ENCODE results near the gene EFCAB13.

DNA sequence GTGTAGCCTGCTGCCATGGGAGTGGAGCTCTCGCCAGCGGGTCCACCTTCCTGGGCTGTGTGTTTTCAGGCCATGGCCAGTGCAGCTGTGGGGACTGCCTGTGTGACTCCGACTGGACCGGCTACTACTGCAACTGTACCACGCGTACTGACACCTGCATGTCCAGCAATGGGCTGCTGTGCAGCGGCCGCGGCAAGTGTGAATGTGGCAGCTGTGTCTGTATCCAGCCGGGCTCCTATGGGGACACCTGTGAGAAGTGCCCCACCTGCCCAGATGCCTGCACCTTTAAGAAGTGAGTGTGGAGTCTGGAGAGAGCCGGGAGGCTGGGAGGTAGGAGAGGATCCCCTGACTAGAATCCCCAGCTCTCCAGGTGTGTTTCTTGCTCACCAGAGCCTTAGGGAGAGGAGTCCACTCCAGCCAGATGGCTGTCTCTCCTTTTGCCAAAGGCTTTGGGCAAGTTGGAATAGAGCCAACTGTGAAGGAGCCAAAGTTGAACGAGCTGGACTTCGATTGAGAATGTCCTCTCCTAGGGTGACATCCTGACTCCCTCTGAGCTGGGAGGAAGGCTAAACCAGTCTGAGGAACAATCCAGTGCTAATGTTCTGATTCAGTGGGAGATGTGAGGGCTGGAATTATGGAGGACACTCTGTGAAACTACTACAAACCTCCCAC is 24.4 kb upstream of the EFCAB13 start:
- TF ChIP-seq, protein P1, sequence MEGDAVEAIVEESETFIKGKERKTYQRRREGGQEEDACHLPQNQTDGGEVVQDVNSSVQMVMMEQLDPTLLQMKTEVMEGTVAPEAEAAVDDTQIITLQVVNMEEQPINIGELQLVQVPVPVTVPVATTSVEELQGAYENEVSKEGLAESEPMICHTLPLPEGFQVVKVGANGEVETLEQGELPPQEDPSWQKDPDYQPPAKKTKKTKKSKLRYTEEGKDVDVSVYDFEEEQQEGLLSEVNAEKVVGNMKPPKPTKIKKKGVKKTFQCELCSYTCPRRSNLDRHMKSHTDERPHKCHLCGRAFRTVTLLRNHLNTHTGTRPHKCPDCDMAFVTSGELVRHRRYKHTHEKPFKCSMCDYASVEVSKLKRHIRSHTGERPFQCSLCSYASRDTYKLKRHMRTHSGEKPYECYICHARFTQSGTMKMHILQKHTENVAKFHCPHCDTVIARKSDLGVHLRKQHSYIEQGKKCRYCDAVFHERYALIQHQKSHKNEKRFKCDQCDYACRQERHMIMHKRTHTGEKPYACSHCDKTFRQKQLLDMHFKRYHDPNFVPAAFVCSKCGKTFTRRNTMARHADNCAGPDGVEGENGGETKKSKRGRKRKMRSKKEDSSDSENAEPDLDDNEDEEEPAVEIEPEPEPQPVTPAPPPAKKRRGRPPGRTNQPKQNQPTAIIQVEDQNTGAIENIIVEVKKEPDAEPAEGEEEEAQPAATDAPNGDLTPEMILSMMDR (IDR thresholded peaks at IDR 0.05) = no peak
- TF ChIP-seq POLR2AphosphoS5 (IDR thresholded peaks at IDR 0.05) = no peak
